Small intestine (tissue), 16 donors: ENCODE results near the gene AGGF1. TPM values are rescaled to one million over a fixed set of nuclear protein-coding genes. Genes with fewer than 3 reads are reported as not detected.
"Not testable (repeated sequence)": the region's sequence is repeated elsewhere in the genome, so short reads cannot be mapped to it uniquely, and the experiment has no call there.

Experiments used
- DNase-seq, 2 donors: peaks; one replicate each; pipeline versions ENCODE4 v3.0.0 to v3.0.0-alpha.2; 2013
- FAIRE-seq: peaks from 2 replicates; lab custom pipeline; 2012; peaks lifted over from hg19 to GRCh38; lab: Jason Lieb, UNC
- H3K27ac ChIP-seq, 3 donors: one replicate each; pipeline ENCODE4 v1.5.1; 2013; ENCODE audit warnings: low read length in 2 of 3, mild to moderate bottlenecking in 2 of 3, control low read depth in 1 of 3, inconsistent platforms in 1 of 3, low read depth in 1 of 3, moderate library complexity in 1 of 3
- H3K27me3 ChIP-seq, 3 donors: one replicate each; pipeline ENCODE4 v1.6.1; 2013; ENCODE audit warnings: low read length in 3 of 3, inconsistent platforms in 1 of 3; ENCODE audit not compliant: control insufficient read depth in 3 of 3, insufficient read depth in 3 of 3
- H3K36me3 ChIP-seq, 3 donors: one replicate each; pipeline ENCODE4 v1.6.1; 2013; ENCODE audit warnings: low read length in 3 of 3, inconsistent platforms in 1 of 3, low read depth in 1 of 3, mild to moderate bottlenecking in 1 of 3, moderate library complexity in 1 of 3; ENCODE audit not compliant: control insufficient read depth in 3 of 3, insufficient read depth in 2 of 3
- H3K4me1 ChIP-seq, 3 donors: one replicate each; pipeline ENCODE4 v1.6.1; 2013; ENCODE audit warnings: low read length in 2 of 3, inconsistent platforms in 1 of 3, low read depth in 1 of 3, mild to moderate bottlenecking in 1 of 3, moderate library complexity in 1 of 3; ENCODE audit not compliant: control insufficient read depth in 3 of 3, insufficient read depth in 2 of 3
- H3K4me3 ChIP-seq, 3 donors: one replicate each; pipeline ENCODE4 v1.5.1; 2013; ENCODE audit warnings: low read length in 3 of 3, control low read depth in 1 of 3, inconsistent platforms in 1 of 3, low read depth in 1 of 3, mild to moderate bottlenecking in 1 of 3, moderate library complexity in 1 of 3
- H3K9me3 ChIP-seq, 2 donors: one replicate each; pipeline ENCODE4 v1.6.1; 2013; ENCODE audit warnings: low read depth in 1 of 2, low read length in 1 of 2; ENCODE audit not compliant: control insufficient read depth in 2 of 2, insufficient read depth in 1 of 2
- WGBS, 3 donors: extraction: QIAGEN DNeasy Blood & Tissue Kit; methylation state at CpG; one replicate each; pipeline ENCODE4 v1.1.7; 2013; 5-methylcytosine and 5-hydroxymethylcytosine counted together
- long read RNA-seq, 10 donors: transcript quantifications; one replicate each; lab custom pipeline, GENCODE V29; 2026
- polyA plus RNA-seq, 4 donors: library from polyadenylated mRNA; stranded (reverse) in 3 of 4; unstranded in 1 of 4; fragments of 200-250 nt in 3 of 4; fragments of 120-200 nt in 1 of 4; gene quantifications; one replicate each; pipeline versions ENCODE4 v1.2.1 to v1.2.3, GENCODE V29; 2013
- donor health status: healthy with polysubstance abuse.
- donor health status: control.
- donor health status: control.
- donor health status: Bipolar disorder and iron deficiency.
- donor health status: healthy.

AGGF1 gene
- polyA plus RNA-seq, result 10 to 100 TPM; 10.8 to 30.7 (median 14.6) TPM
- long read RNA-seq, donor 1, full-length matches to known transcripts, result 3 of 10 reads
- long read RNA-seq, donor 1, partial matches to known transcripts, result 7 of 10 reads
- long read RNA-seq, donor 1, other reads (novel, unspliced or antisense), result 0 of 10 reads
- long read RNA-seq, donor 2, full-length matches to known transcripts, result 3 of 3 reads
- long read RNA-seq, donor 2, partial matches to known transcripts, result 0 of 3 reads
- long read RNA-seq, donor 2, other reads (novel, unspliced or antisense), result 0 of 3 reads
- long read RNA-seq, donor 3, full-length matches to known transcripts, result 6 of 12 reads
- long read RNA-seq, donor 3, partial matches to known transcripts, result 6 of 12 reads
- long read RNA-seq, donor 3, other reads (novel, unspliced or antisense), result 0 of 12 reads
- long read RNA-seq, donor 4, full-length matches to known transcripts, result 1 of 1 reads
- long read RNA-seq, donor 4, partial matches to known transcripts, result 0 of 1 reads
- long read RNA-seq, donor 4, other reads (novel, unspliced or antisense), result 0 of 1 reads
- long read RNA-seq, donor 5, partial matches to known transcripts, result 0 of 1 reads
- long read RNA-seq, donor 5, other reads (novel, unspliced or antisense), result 0 of 1 reads
- long read RNA-seq, donor 6, full-length matches to known transcripts, result 4 of 4 reads
- long read RNA-seq, donor 6, partial matches to known transcripts, result 0 of 4 reads
- long read RNA-seq, donor 6, other reads (novel, unspliced or antisense), result 0 of 4 reads
- long read RNA-seq, donor 7, full-length matches to known transcripts, result 3 of 9 reads
- long read RNA-seq, donor 7, partial matches to known transcripts, result 6 of 9 reads
- long read RNA-seq, donor 7, other reads (novel, unspliced or antisense), result 0 of 9 reads
- long read RNA-seq, donor 8, result 0 reads
- long read RNA-seq, donor 9, partial matches to known transcripts, result 0 of 3 reads
- long read RNA-seq, donor 9, other reads (novel, unspliced or antisense), result 0 of 3 reads
- long read RNA-seq, donor 10, full-length matches to known transcripts, result 2 of 2 reads
- long read RNA-seq, donor 10, partial matches to known transcripts, result 0 of 2 reads
- long read RNA-seq, donor 10, other reads (novel, unspliced or antisense), result 0 of 2 reads

- Histone ChIP-seq H3K27me3 (no peaks in the 10 kb centered on the region), H3K4me1 (peaks cover 4 to 22% (median 5%) of the 10 kb centered on the region in 3 donors), H3K9me3 (peaks cover 0 to 15% of the 10 kb centered on the region in 2 donors), H3K27ac (peak within 1 kb of the TSS; percentile 97 to 99 (median 99)), H3K4me3 (peak within 1 kb of the TSS; percentile 96 to 98 (median 97)), H3K36me3 (no peaks in the 10 kb centered on the region)
- DNase-seq (peak; percentile 96 to 97), FAIRE-seq (no peak)
- 0 to 1% (median 1%) methylated on average over 68 to 82 of the region's 82 CpGs for WGBS, 3 donors
These were observed at the start of gene AGGF1 for GRCh38 chr5:77030097-77031071. TSS of gene AGGF1 (plus strand) at chr5:77030404. CDS start at chr5:77030767, 363 bp downstream.

GRCh38 chr5:76980518-76981144 is 49.6 kb upstream of the AGGF1 start:
- Histone ChIP-seq H3K9me3 (no peaks in the 10 kb centered on the region), H3K36me3 (no peaks in the 10 kb centered on the region), H3K27me3 (no peaks in the 10 kb centered on the region), H3K27ac (no peak overlapping the region), H3K4me3 (no peak overlapping the region), H3K4me1 (no peaks in the 10 kb centered on the region)
- no peak for DNase-seq
- WGBS, 3 donors, result 68 to 81% (median 77%) methylated on average over 8 of the region's 8 CpGs
- no peak for FAIRE-seq

- Histone ChIP-seq H3K4me1 (no peaks in the 10 kb centered on the region), H3K4me3 (no peak overlapping the region), H3K9me3 (no peaks in the 10 kb centered on the region), H3K27me3 (no peaks in the 10 kb centered on the region), H3K27ac (no peak overlapping the region), H3K36me3 (no peaks in the 10 kb centered on the region)
- DNase-seq (no peak), FAIRE-seq (no peak)
- 43 to 68% (median 45%) methylated on average over 2 of the region's 2 CpGs for WGBS, 3 donors
These were observed 47.8 kb upstream of the AGGF1 start for GRCh38 chr5:76982450-76982849.

- 37 to 73% (median 54%) methylated on average over 3 of the region's 3 CpGs for WGBS, 3 donors
These were observed 46.7 kb upstream of the AGGF1 start for GRCh38 chr5:76983468-76983867.

GRCh38 chr5:76986825-76987526 is 43.2 kb upstream of the AGGF1 start:
- Histone ChIP-seq H3K27me3 (no peaks in the 10 kb centered on the region), H3K4me1 (no peaks in the 10 kb centered on the region), H3K9me3 (no peaks in the 10 kb centered on the region), H3K27ac (no peak overlapping the region), H3K36me3 (no peaks in the 10 kb centered on the region), H3K4me3 (no peak overlapping the region)
- FAIRE-seq (no peak), DNase-seq (no peak)
- WGBS, 3 donors, result 36 to 53% (median 40%) methylated on average over 6 of the region's 6 CpGs

More at GRCh38 chr5:76983468-76983867, 46.7 kb upstream of the AGGF1 start:
- no peaks in the 10 kb centered on the region for H3K9me3 ChIP-seq
- H3K4me3 ChIP-seq, result no peak overlapping the region
- H3K27me3 ChIP-seq, result no peaks in the 10 kb centered on the region
- H3K27ac ChIP-seq, result no peak overlapping the region
- no peak for DNase-seq
- FAIRE-seq, result no peak
- H3K36me3 ChIP-seq, result no peaks in the 10 kb centered on the region
- H3K4me1 ChIP-seq, result no peaks in the 10 kb centered on the region

GRCh38 chr5:76990899-76991459 is 39.2 kb upstream of the AGGF1 start:
- no peak for DNase-seq
- no peak overlapping the region for H3K27ac ChIP-seq
- no peaks in the 10 kb centered on the region for H3K9me3 ChIP-seq
- no peaks in the 10 kb centered on the region for H3K27me3 ChIP-seq
- FAIRE-seq, result no peak
- H3K4me3 ChIP-seq, result no peak overlapping the region
- no peaks in the 10 kb centered on the region for H3K36me3 ChIP-seq
- WGBS, 3 donors, result 38 to 64% (median 42%) methylated on average over 5 of the region's 5 CpGs
- H3K4me1 ChIP-seq, result no peaks in the 10 kb centered on the region

- DNase-seq, result peak in 1 of 2 donors; percentile 46
- not testable (repeated sequence) for H3K9me3 ChIP-seq, H3K4me1 ChIP-seq, H3K4me3 ChIP-seq, H3K36me3 ChIP-seq, H3K27me3 ChIP-seq, H3K27ac ChIP-seq, FAIRE-seq
- WGBS, 3 donors, result 54 to 87% (median 69%) methylated on average over 9 of the region's 9 CpGs
These were observed 36.8 kb upstream of the AGGF1 start for GRCh38 chr5:76993436-76993835.
